Stomach smooth muscle (tissue), 2 donors: ENCODE results near the gene RAB6C.
A peak's percentile ranks its signal among the peaks of the same experiment; 100 is the strongest.
"Not testable (repeated sequence)": the region's sequence is repeated elsewhere in the genome, so short reads cannot be mapped to it uniquely, and the experiment has no call there.

Experiments used
- H3K27ac ChIP-seq: one replicate; pipeline ENCODE4 v1.7.0; 2013; ENCODE audit warnings: mild to moderate bottlenecking, low read length, inconsistent platforms
- H3K27me3 ChIP-seq, 2 donors: one replicate each; pipeline ENCODE4 v1.7.0; 2013; ENCODE audit warnings: low read length in 2 of 2; ENCODE audit not compliant: insufficient read depth in 2 of 2, control insufficient read depth in 1 of 2
- H3K36me3 ChIP-seq, 2 donors: one replicate each; pipeline ENCODE4 v1.7.0; 2013; ENCODE audit warnings: low read length in 2 of 2; ENCODE audit not compliant: control insufficient read depth in 2 of 2, insufficient read depth in 2 of 2
- H3K4me1 ChIP-seq: one replicate; pipeline ENCODE4 v1.7.0; 2013; ENCODE audit warnings: low read length; ENCODE audit not compliant: control insufficient read depth, insufficient read depth
- H3K4me3 ChIP-seq, 2 donors: one replicate each; pipeline ENCODE4 v1.7.0; 2013; ENCODE audit warnings: low read length in 2 of 2
- H3K9ac ChIP-seq, 2 donors: one replicate each; pipeline ENCODE4 v1.7.0; 2013; ENCODE audit warnings: low read length in 2 of 2, mild to moderate bottlenecking in 1 of 2
- H3K9me3 ChIP-seq, 2 donors: one replicate each; pipeline ENCODE4 v1.7.0; 2013; ENCODE audit warnings: low read length in 2 of 2; ENCODE audit not compliant: control insufficient read depth in 2 of 2
- donor health status: healthy.
- donor health status: Pancreatic carcinoma.

The RAB6C gene

GRCh38 chr2:129979629-129980155, at the start of gene RAB6C:
Gene RAB6C, plus strand, starts transcription at chr2:129979666. Its CDS starts 450 bp downstream, at chr2:129980116.
- not testable (repeated sequence) for H3K9me3 ChIP-seq, H3K4me1 ChIP-seq, H3K36me3 ChIP-seq, H3K9ac ChIP-seq, H3K27ac ChIP-seq, H3K27me3 ChIP-seq
- H3K4me3 ChIP-seq: peak within 1 kb of the TSS; percentile 25 to 49

GRCh38 chr2:129930451-129930850, 49.0 kb upstream of the RAB6C start:
- Histone ChIP-seq H3K36me3 (no peaks in the 10 kb centered on the region), H3K27ac (no peak overlapping the region), H3K9ac (no peak overlapping the region)

GRCh38 chr2:129933387-129933786, 46.1 kb upstream of the RAB6C start:
- H3K4me1 ChIP-seq, H3K9ac ChIP-seq, H3K4me3 ChIP-seq, H3K36me3 ChIP-seq, H3K9me3 ChIP-seq, H3K27me3 ChIP-seq, H3K27ac ChIP-seq: not testable (repeated sequence)

More at GRCh38 chr2:129930451-129930850, 49.0 kb upstream of the RAB6C start:
- H3K4me1 ChIP-seq: no peaks in the 10 kb centered on the region
- peaks cover 3 to 5% of the 10 kb centered on the region in 2 donors for H3K27me3 ChIP-seq
- H3K9me3 ChIP-seq: no peaks in the 10 kb centered on the region
- no peak overlapping the region for H3K4me3 ChIP-seq

GRCh38 chr2:129934044-129934822, 45.2 kb upstream of the RAB6C start:
- Histone ChIP-seq H3K4me1 (no peaks in the 10 kb centered on the region), H3K4me3 (no peak overlapping the region), H3K27me3 (peaks cover 2 to 3% of the 10 kb centered on the region in 2 donors), H3K36me3 (no peaks in the 10 kb centered on the region), H3K9me3 (no peaks in the 10 kb centered on the region), H3K27ac (no peak overlapping the region), H3K9ac (no peak overlapping the region)

- Histone ChIP-seq H3K9me3 (no peaks in the 10 kb centered on the region), H3K4me3 (no peak overlapping the region), H3K4me1 (no peaks in the 10 kb centered on the region), H3K9ac (no peak overlapping the region), H3K27ac (no peak overlapping the region), H3K36me3 (no peaks in the 10 kb centered on the region), H3K27me3 (peaks cover 2 to 3% of the 10 kb centered on the region in 2 donors)
These were observed 44.3 kb upstream of the RAB6C start for GRCh38 chr2:129935118-129935517.

- H3K27me3 ChIP-seq: peaks cover 2 to 3% of the 10 kb centered on the region in 2 donors
- no peak overlapping the region for H3K27ac ChIP-seq
- no peaks in the 10 kb centered on the region for H3K9me3 ChIP-seq
- H3K4me1 ChIP-seq: no peaks in the 10 kb centered on the region
- H3K9ac ChIP-seq: no peak overlapping the region
- H3K4me3 ChIP-seq: no peak overlapping the region
- H3K36me3 ChIP-seq: no peaks in the 10 kb centered on the region
These were observed 43.0 kb upstream of the RAB6C start for GRCh38 chr2:129936334-129936934.

- not testable (repeated sequence) for H3K36me3 ChIP-seq, H3K9ac ChIP-seq, H3K4me1 ChIP-seq, H3K27ac ChIP-seq, H3K4me3 ChIP-seq, H3K9me3 ChIP-seq, H3K27me3 ChIP-seq
These were observed 40.5 kb upstream of the RAB6C start for GRCh38 chr2:129938850-129939471.

GRCh38 chr2:129943456-129943855, 36.0 kb upstream of the RAB6C start:
- not testable (repeated sequence) for H3K9ac ChIP-seq, H3K9me3 ChIP-seq, H3K4me1 ChIP-seq, H3K27ac ChIP-seq, H3K27me3 ChIP-seq, H3K4me3 ChIP-seq, H3K36me3 ChIP-seq

GRCh38 chr2:129945557-129945956, 33.9 kb upstream of the RAB6C start:
- Histone ChIP-seq H3K27ac (no peak overlapping the region), H3K4me1 (no peaks in the 10 kb centered on the region), H3K4me3 (no peak overlapping the region), H3K9me3 (no peaks in the 10 kb centered on the region), H3K36me3 (no peaks in the 10 kb centered on the region), H3K9ac (no peak overlapping the region), H3K27me3 (no peaks in the 10 kb centered on the region)

- H3K4me1 ChIP-seq, H3K9ac ChIP-seq, H3K27me3 ChIP-seq, H3K36me3 ChIP-seq, H3K4me3 ChIP-seq, H3K9me3 ChIP-seq, H3K27ac ChIP-seq: not testable (repeated sequence)
These were observed 31.8 kb upstream of the RAB6C start for GRCh38 chr2:129947712-129948111.

GRCh38 chr2:129956171-129956570, 23.3 kb upstream of the RAB6C start:
- not testable (repeated sequence) for H3K36me3 ChIP-seq, H3K4me3 ChIP-seq, H3K9me3 ChIP-seq, H3K4me1 ChIP-seq, H3K9ac ChIP-seq, H3K27ac ChIP-seq, H3K27me3 ChIP-seq
